HEK293 (cell line): Measurements from ENCODE around the gene EXOSC1.
A peak's percentile ranks its signal among the peaks of the same experiment; 100 is the strongest.

Experiments used
- CTCF ChIA-PET: fragments of 350-600 bp; formaldehyde crosslinking; extraction: SDS; loops from one replicate; lab custom pipeline; 2021; ENCODE audit warnings: antibody characterized with exemption; lab: Yijun Ruan, JAX
- POLR2A ChIA-PET: fragments of 300-600 bp; formaldehyde crosslinking; extraction: SDS; loops from one replicate; lab custom pipeline; 2020; ENCODE audit warnings: antibody characterized with exemption, inconsistent platforms; lab: Yijun Ruan, JAX
- H3K27ac ChIP-seq: fragments of 200-500 bp; sonication (Bioruptor generic); 2 replicates; pipeline ENCODE4 v1.5.1; 2014; ENCODE audit warnings: low read depth, low read length, control low read depth, inconsistent platforms; ENCODE audit errors: extremely low read depth
- H3K36me3 ChIP-seq, 2 experiments: fragments of 200-500 bp in 1 of 2; sonication (Bioruptor generic) in 1 of 2; 1 replicate in 1 of 2; 2 replicates in 1 of 2; pipeline ENCODE4 v1.5.1; 2014 to 2017; ENCODE audit warnings: inconsistent platforms in 2 of 2, low read length in 2 of 2; ENCODE audit not compliant: control insufficient read depth in 2 of 2, insufficient read depth in 1 of 2
- H3K4me1 ChIP-seq: fragments of 200-500 bp; sonication (Bioruptor generic); 2 replicates; pipeline ENCODE4 v1.5.1; 2014; ENCODE audit warnings: mild to moderate bottlenecking, low read length, inconsistent platforms; ENCODE audit not compliant: control insufficient read depth, insufficient read depth
- H3K4me3 ChIP-seq: 2 replicates; pipeline ENCODE4 v1.5.1; 2011; ENCODE audit warnings: low read depth, mild to moderate bottlenecking, control low read depth, low read length, moderate library complexity
- H3K9me3 ChIP-seq: fragments of 200-500 bp; sonication (Bioruptor generic); 2 replicates; pipeline ENCODE4 v1.5.1; 2014; ENCODE audit warnings: low read depth, low read length, inconsistent platforms; ENCODE audit not compliant: control insufficient read depth, insufficient read depth
- KLF9 ChIP-seq: fragments of 450-650 bp; formaldehyde crosslinking; IDR thresholded peaks from 2 replicates; pipeline ENCODE4 v1.5.1; 2016; ENCODE audit warnings: missing biosample characterization, missing genetic modification characterization, low read depth
- MZF1 ChIP-seq: fragments of 450-650 bp; formaldehyde crosslinking; IDR thresholded peaks from 2 replicates; pipeline ENCODE4 v1.5.1; 2017; ENCODE audit warnings: missing biosample characterization, missing genetic modification characterization, borderline replicate concordance
- REPIN1 ChIP-seq: fragments of 450-650 bp; formaldehyde crosslinking; IDR thresholded peaks from 2 replicates; pipeline ENCODE4 v1.5.1; 2017; ENCODE audit warnings: missing biosample characterization, missing genetic modification characterization, low read depth
- SP3 ChIP-seq: fragments of 450-650 bp; formaldehyde crosslinking; IDR thresholded peaks from 2 replicates; pipeline ENCODE4 v1.5.1; 2016; ENCODE audit warnings: missing biosample characterization, missing genetic modification characterization
- ZBTB20 ChIP-seq: fragments of 450-650 bp; formaldehyde crosslinking; IDR thresholded peaks from 2 replicates; pipeline ENCODE4 v1.5.1; 2016; ENCODE audit warnings: missing biosample characterization, missing genetic modification characterization
- ZBTB21 ChIP-seq: fragments of 450-650 bp; formaldehyde crosslinking; IDR thresholded peaks from 2 replicates; pipeline ENCODE4 v1.5.1; 2017; ENCODE audit warnings: missing biosample characterization, missing genetic modification characterization
- ZNF157 ChIP-seq: fragments of 450-650 bp; formaldehyde crosslinking; IDR thresholded peaks from 2 replicates; pipeline ENCODE4 v1.5.1; 2016; ENCODE audit warnings: missing biosample characterization, missing genetic modification characterization
- ZNF2 ChIP-seq: fragments of 450-650 bp; formaldehyde crosslinking; IDR thresholded peaks from 2 replicates; pipeline ENCODE4 v1.5.1; 2016; ENCODE audit warnings: missing biosample characterization, missing genetic modification characterization
- ZNF211 ChIP-seq: fragments of 450-650 bp; formaldehyde crosslinking; IDR thresholded peaks from 2 replicates; pipeline ENCODE4 v1.5.1; 2016; ENCODE audit warnings: low read depth, missing biosample characterization, missing genetic modification characterization
- ZNF24 ChIP-seq: fragments of 450-650 bp; formaldehyde crosslinking; IDR thresholded peaks from 2 replicates; pipeline ENCODE4 v1.5.1; 2016; ENCODE audit warnings: missing biosample characterization, missing genetic modification characterization
- ZNF394 ChIP-seq: fragments of 450-650 bp; formaldehyde crosslinking; IDR thresholded peaks from 2 replicates; pipeline ENCODE4 v1.5.1; 2016; ENCODE audit warnings: missing biosample characterization, missing genetic modification characterization, mild to moderate bottlenecking, moderate library complexity, borderline replicate concordance
- ZNF596 ChIP-seq: fragments of 450-650 bp; IDR thresholded peaks from 2 replicates; pipeline ENCODE4 v1.5.0; 2018; ENCODE audit warnings: missing biosample characterization, mild to moderate bottlenecking, missing genetic modification characterization, moderate library complexity
- ZNF629 ChIP-seq: fragments of 450-650 bp; formaldehyde crosslinking; IDR thresholded peaks from 2 replicates; pipeline ENCODE4 v1.5.1; 2017; ENCODE audit warnings: missing biosample characterization, missing genetic modification characterization
- ZNF664 ChIP-seq: fragments of 450-650 bp; formaldehyde crosslinking; IDR thresholded peaks from 2 replicates; pipeline ENCODE4 v1.5.1; 2016; ENCODE audit warnings: missing biosample characterization, missing genetic modification characterization
- ZNF707 ChIP-seq: fragments of 450-650 bp; formaldehyde crosslinking; IDR thresholded peaks from 2 replicates; pipeline ENCODE4 v1.5.1; 2016; ENCODE audit warnings: missing biosample characterization, missing genetic modification characterization
- ZNF747 ChIP-seq: fragments of 450-650 bp; formaldehyde crosslinking; IDR thresholded peaks from 2 replicates; pipeline ENCODE4 v1.5.1; 2016; ENCODE audit warnings: missing biosample characterization, missing genetic modification characterization
- ZNF785 ChIP-seq: fragments of 450-650 bp; formaldehyde crosslinking; IDR thresholded peaks from 2 replicates; pipeline ENCODE4 v1.5.1; 2016; ENCODE audit warnings: missing biosample characterization, missing genetic modification characterization
- ZNF830 ChIP-seq: fragments of 450-650 bp; IDR thresholded peaks from 2 replicates; pipeline ENCODE4 v1.5.0; 2018; ENCODE audit warnings: missing biosample characterization, missing genetic modification characterization, low read depth, mild to moderate bottlenecking, moderate library complexity
- TF ChIP-seq, protein P1 (sequence below): fragments of 450-650 bp; formaldehyde crosslinking; IDR thresholded peaks from 2 replicates; pipeline ENCODE4 v1.5.1; 2016; ENCODE audit warnings: missing biosample characterization, missing genetic modification characterization
- TF ChIP-seq, protein P2 (sequence below): fragments of 450-650 bp; formaldehyde crosslinking; conservative IDR thresholded peaks from 2 replicates; pipeline ENCODE4 v1.5.1; 2016; ENCODE audit warnings: low read depth, missing biosample characterization, missing genetic modification characterization
- TF ChIP-seq, protein P3 (sequence below): fragments of 450-650 bp; formaldehyde crosslinking; IDR thresholded peaks from 2 replicates; pipeline ENCODE4 v1.5.1; 2016; ENCODE audit warnings: missing biosample characterization, missing genetic modification characterization
- TF ChIP-seq, protein P4 (sequence below): fragments of 450-650 bp; formaldehyde crosslinking; IDR thresholded peaks from 2 replicates; pipeline ENCODE4 v1.5.1; 2016; ENCODE audit warnings: missing biosample characterization, missing genetic modification characterization

The EXOSC1 gene

DNA sequence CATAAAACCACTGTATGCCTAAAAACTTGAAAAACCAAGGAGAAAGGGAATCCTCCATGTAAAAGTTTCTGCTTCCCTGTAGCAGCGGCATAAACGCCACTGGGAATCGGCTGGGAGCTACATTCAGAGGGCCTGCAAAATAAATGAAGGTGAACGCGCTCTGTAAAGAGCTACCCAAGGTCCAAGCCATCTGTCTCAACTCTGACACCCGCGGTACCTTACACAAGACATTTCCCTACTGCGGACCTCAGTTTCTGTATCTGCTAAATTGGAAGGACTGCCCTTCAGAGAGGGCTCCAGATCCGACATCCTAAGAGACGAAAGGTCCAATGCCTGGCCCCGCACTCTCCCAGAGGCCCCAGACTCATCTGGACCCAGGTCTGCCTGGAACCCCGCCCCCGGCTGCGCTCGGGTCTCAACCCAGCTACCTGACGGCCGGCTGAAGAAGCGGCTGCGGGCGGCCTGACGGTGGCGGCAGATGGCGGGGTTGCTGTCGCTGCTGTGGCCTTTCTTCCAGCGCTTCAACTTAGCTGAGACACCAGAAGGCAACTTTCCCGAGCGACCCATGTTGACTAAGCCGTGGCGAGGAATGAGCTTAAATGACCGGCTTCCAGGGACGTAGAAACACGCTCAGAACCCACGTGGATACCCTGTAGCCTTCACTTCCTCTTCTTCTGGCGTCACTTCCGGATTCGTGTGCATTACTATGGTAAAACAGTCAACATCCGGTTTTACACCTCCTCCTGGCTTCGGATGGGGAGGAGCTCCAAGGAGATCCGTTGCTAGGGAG lies 44.9 kb downstream of the EXOSC1 start, which contains the start of gene RRP12 (continued):
- TF ChIP-seq, protein P1, sequence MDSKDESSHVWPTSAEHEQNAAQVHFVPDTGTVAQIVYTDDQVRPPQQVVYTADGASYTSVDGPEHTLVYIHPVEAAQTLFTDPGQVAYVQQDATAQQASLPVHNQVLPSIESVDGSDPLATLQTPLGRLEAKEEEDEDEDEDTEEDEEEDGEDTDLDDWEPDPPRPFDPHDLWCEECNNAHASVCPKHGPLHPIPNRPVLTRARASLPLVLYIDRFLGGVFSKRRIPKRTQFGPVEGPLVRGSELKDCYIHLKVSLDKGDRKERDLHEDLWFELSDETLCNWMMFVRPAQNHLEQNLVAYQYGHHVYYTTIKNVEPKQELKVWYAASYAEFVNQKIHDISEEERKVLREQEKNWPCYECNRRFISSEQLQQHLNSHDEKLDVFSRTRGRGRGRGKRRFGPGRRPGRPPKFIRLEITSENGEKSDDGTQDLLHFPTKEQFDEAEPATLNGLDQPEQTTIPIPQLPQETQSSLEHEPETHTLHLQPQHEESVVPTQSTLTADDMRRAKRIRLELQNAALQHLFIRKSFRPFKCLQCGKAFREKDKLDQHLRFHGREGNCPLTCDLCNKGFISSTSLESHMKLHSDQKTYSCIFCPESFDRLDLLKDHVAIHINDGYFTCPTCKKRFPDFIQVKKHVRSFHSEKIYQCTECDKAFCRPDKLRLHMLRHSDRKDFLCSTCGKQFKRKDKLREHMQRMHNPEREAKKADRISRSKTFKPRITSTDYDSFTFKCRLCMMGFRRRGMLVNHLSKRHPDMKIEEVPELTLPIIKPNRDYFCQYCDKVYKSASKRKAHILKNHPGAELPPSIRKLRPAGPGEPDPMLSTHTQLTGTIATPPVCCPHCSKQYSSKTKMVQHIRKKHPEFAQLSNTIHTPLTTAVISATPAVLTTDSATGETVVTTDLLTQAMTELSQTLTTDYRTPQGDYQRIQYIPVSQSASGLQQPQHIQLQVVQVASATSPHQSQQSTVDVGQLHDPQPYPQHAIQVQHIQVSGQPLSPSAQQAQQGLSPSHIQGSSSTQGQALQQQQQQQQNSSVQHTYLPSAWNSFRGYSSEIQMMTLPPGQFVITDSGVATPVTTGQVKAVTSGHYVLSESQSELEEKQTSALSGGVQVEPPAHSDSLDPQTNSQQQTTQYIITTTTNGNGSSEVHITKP (tag by site-specific recombination): peak; percentile 22; the same call in 1 of the 2 replicates
- TF ChIP-seq ZBTB20 (tag by site-specific recombination) (peak; percentile 59; the same call in 1 of the 2 replicates), ZNF24 (tag by site-specific recombination) (peak; percentile 18; the same call in 1 of the 2 replicates), ZBTB21 (tag by site-specific recombination) (peak; percentile 99), ZNF596 (no peak), ZNF394 (tag by site-specific recombination) (0 out of 2 replicates have a peak, but pooled peaks have one; percentile 33), MZF1 (tag by site-specific recombination) (no peak), REPIN1 (tag by site-specific recombination) (no peak), ZNF157 (no peak), KLF9 (peak; percentile 74), ZNF830 (tag by site-specific recombination) (no peak), SP3 (tag by site-specific recombination) (peak; percentile 41; the same call in 1 of the 2 replicates), ZNF629 (tag by site-specific recombination) (peak; percentile 100)
- TF ChIP-seq, protein P2, sequence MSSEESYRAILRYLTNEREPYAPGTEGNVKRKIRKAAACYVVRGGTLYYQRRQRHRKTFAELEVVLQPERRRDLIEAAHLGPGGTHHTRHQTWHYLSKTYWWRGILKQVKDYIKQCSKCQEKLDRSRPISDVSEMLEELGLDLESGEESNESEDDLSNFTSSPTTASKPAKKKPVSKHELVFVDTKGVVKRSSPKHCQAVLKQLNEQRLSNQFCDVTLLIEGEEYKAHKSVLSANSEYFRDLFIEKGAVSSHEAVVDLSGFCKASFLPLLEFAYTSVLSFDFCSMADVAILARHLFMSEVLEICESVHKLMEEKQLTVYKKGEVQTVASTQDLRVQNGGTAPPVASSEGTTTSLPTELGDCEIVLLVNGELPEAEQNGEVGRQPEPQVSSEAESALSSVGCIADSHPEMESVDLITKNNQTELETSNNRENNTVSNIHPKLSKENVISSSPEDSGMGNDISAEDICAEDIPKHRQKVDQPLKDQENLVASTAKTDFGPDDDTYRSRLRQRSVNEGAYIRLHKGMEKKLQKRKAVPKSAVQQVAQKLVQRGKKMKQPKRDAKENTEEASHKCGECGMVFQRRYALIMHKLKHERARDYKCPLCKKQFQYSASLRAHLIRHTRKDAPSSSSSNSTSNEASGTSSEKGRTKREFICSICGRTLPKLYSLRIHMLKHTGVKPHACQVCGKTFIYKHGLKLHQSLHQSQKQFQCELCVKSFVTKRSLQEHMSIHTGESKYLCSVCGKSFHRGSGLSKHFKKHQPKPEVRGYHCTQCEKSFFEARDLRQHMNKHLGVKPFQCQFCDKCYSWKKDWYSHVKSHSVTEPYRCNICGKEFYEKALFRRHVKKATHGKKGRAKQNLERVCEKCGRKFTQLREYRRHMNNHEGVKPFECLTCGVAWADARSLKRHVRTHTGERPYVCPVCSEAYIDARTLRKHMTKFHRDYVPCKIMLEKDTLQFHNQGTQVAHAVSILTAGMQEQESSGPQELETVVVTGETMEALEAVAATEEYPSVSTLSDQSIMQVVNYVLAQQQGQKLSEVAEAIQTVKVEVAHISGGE (tag by site-specific recombination): peak; percentile 87
- TF ChIP-seq, protein P3, sequence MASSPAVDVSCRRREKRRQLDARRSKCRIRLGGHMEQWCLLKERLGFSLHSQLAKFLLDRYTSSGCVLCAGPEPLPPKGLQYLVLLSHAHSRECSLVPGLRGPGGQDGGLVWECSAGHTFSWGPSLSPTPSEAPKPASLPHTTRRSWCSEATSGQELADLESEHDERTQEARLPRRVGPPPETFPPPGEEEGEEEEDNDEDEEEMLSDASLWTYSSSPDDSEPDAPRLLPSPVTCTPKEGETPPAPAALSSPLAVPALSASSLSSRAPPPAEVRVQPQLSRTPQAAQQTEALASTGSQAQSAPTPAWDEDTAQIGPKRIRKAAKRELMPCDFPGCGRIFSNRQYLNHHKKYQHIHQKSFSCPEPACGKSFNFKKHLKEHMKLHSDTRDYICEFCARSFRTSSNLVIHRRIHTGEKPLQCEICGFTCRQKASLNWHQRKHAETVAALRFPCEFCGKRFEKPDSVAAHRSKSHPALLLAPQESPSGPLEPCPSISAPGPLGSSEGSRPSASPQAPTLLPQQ (tag by site-specific recombination): peak; percentile 25; the same call in 1 of the 2 replicates

DNA sequence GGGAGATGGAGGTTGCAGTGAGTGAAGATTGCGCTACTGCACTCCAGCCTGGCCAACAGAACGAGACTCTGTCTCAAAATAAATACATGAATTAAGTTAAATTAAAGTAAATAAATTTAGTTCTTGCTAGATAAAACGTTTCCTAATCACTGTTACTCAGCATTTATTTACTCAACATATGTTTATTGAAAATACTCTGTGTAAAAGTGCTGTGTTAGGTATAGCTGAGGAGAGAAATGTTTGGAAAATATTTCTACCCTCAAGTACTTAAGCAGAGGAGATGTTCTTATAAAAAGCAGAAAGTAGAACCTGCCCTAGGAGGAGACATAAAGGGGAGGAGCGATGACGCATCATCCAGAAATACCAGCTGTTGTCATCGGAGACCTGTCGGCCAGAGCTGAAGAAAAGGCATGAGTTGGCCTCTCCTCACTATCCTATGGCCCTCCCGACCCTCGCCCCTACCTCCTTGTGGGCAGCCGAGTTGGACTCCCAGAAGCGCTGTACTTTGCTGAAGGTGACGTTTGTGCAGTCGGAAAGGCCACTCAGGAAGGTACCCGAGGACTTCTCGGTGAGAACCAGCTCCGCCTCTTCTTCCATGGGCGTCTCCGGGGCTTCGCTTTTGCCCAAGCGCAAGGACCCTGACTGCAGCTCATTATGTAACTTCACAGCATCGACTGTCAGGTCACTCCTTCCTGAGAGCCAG lies 45.8 kb downstream of the EXOSC1 start:
- CTCF ChIA-PET: interaction anchor here (0.7 to 1.3 kb wide), 5 partner anchors 8 to 483 kb away, joined by 3 to 5 read pairs (median 3); no protein-coding TSS in a partner anchor
- TF ChIP-seq ZNF747 (tag by site-specific recombination) (no peak), ZNF211 (tag by site-specific recombination) (no peak), ZNF707 (tag by site-specific recombination) (no peak), ZNF664 (no peak), ZNF2 (tag by site-specific recombination) (no peak), ZNF785 (no peak)
- TF ChIP-seq, protein P4, sequence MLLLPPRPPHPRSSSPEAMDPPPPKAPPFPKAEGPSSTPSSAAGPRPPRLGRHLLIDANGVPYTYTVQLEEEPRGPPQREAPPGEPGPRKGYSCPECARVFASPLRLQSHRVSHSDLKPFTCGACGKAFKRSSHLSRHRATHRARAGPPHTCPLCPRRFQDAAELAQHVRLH: no peak
- TF ChIP-seq, protein P2 (tag by site-specific recombination): peak; percentile 83

More for the DNA sequence above, 45.8 kb downstream of the EXOSC1 start:
- POLR2A ChIA-PET: interaction anchor here (0.6 to 2.6 kb wide), 11 partner anchors 11 to 121 kb away, joined by 3 to 18 read pairs (median 4); partner anchors contain the start of genes ARHGAP19 and FRAT2
- peaks cover 22 to 27% of the 10 kb centered on the region in 2 experiments; a peak in 2 of 3 replicates for H3K36me3 ChIP-seq
- H3K27ac ChIP-seq: peak overlapping the region; percentile 52
- 0 out of 2 replicates have a peak, but pooled peaks cover 4% of the 10 kb centered on the region for H3K4me1 ChIP-seq
- H3K4me3 ChIP-seq: peak overlapping the region; percentile 79
- no peaks in the 10 kb centered on the region for H3K9me3 ChIP-seq
